Measurements from ENCODE around the gene HOXB2.

GRCh38 chr17:48541036-48541576, 3.8 kb downstream of the HOXB2 start:
- TF ChIP-seq BHLHE40 (IDR thresholded peaks at IDR 0.05; ENCODE audit: low read depth, low read length) (no peak), POLR2A (IDR thresholded peaks at IDR 0.05; ENCODE audit: low read length) (no peak), CHD2 (IDR thresholded peaks at IDR 0.05; ENCODE audit: low read length, partially characterized antibody) (no peak), ZFP36 (IDR thresholded peaks at IDR 0.05; ENCODE audit: borderline replicate concordance, partially characterized antibody) (no peak), ELK1 (IDR thresholded peaks at IDR 0.05; ENCODE audit: low read depth, low read length) (no peak), CTCF (IDR thresholded peaks at IDR 0.05) (no peak)

Data from A549 (cell line).